BE2C (cell line): ENCODE results near the gene PRPF6.

ENCODE experiments used
- DNase-seq: peaks from one replicate; pipeline ENCODE4 v3.0.0-alpha.2; 2020
- H3K27me3 ChIP-seq: fragments of 250-450 bp; sonication (Bioruptor Pico); 2 replicates; pipeline ENCODE4 v1.5.1; 2020; ENCODE audit warnings: mild to moderate bottlenecking
- H3K36me3 ChIP-seq: fragments of 250-450 bp; sonication (Bioruptor Pico); 2 replicates; pipeline ENCODE4 v1.5.1; 2020; ENCODE audit warnings: mild to moderate bottlenecking
- H3K4me1 ChIP-seq: fragments of 250-450 bp; sonication (Bioruptor Pico); 2 replicates; pipeline ENCODE4 v1.5.1; 2020
- H3K4me3 ChIP-seq: 2 replicates; pipeline ENCODE4 v1.5.1; 2011; ENCODE audit warnings: low read depth, low read length
- H3K9me3 ChIP-seq: fragments of 250-450 bp; sonication (Bioruptor Pico); 2 replicates; pipeline ENCODE4 v1.5.1; 2020
- CTCF ChIP-seq: IDR thresholded peaks from 2 replicates; pipeline ENCODE4 v1.5.1; 2012; ENCODE audit warnings: mild to moderate bottlenecking, low read depth, low read length

PRPF6 gene

DNA sequence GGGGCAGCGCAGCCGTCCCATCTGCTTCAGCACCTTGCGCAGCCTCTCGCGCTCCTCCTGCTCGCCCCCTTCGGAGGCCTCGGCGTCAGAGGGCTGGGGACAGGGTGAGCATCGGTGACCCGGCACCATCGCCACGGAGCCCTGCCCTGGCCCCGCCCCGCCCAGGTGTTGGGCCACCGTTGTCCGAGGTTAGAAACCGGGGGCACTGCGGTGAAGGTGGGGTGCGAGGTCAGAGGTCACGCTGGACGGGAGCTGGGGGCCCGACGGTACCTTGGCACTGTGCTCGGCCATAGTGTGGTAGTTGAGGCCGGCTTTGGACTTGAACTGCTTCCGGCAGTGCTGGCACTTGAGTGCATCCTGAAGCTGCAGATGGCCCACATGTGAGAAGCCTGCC, 17.6 kb upstream of the PRPF6 start:
- no peak overlapping the region for H3K4me3 ChIP-seq
- DNase-seq: no peak
- TF ChIP-seq CTCF: no peak
- no peaks in the 10 kb centered on the region for H3K27me3 ChIP-seq
- no peaks in the 10 kb centered on the region for H3K4me1 ChIP-seq
- peaks cover 56% of the 10 kb centered on the region for H3K36me3 ChIP-seq
- no peaks in the 10 kb centered on the region for H3K9me3 ChIP-seq

GRCh38 chr20:63963784-63964301, 17.1 kb upstream of the PRPF6 start:
- no peak for TF ChIP-seq CTCF
- Histone ChIP-seq H3K36me3 (peaks cover 54% of the 10 kb centered on the region), H3K4me1 (no peaks in the 10 kb centered on the region), H3K4me3 (no peak overlapping the region), H3K9me3 (no peaks in the 10 kb centered on the region), H3K27me3 (no peaks in the 10 kb centered on the region)
- no peak for DNase-seq

DNA sequence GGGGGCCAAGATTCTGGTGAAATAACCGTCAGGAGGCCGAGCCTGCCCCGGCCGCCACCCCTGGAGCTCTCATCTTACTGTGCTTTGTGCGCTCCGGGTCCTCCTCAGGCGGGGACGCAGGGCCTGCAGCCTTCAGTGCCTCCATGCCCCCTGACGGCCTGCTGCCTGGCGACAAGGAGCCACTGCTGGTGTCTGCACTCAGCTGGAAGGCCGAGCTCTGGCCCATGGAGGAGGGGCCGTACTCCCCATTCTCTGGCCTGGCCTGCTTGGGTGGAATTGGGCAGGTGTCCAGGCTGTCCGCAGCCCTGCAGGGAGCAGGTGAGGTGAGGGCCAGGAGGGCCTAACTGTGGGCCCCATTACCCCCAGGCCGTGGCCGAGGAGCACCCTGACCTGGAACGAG, 16.5 kb upstream of the PRPF6 start:
- no peak for TF ChIP-seq CTCF
- no peak for DNase-seq
- Histone ChIP-seq H3K4me1 (no peaks in the 10 kb centered on the region), H3K36me3 (peaks cover 49% of the 10 kb centered on the region), H3K4me3 (no peak overlapping the region), H3K9me3 (no peaks in the 10 kb centered on the region), H3K27me3 (no peaks in the 10 kb centered on the region)

DNA sequence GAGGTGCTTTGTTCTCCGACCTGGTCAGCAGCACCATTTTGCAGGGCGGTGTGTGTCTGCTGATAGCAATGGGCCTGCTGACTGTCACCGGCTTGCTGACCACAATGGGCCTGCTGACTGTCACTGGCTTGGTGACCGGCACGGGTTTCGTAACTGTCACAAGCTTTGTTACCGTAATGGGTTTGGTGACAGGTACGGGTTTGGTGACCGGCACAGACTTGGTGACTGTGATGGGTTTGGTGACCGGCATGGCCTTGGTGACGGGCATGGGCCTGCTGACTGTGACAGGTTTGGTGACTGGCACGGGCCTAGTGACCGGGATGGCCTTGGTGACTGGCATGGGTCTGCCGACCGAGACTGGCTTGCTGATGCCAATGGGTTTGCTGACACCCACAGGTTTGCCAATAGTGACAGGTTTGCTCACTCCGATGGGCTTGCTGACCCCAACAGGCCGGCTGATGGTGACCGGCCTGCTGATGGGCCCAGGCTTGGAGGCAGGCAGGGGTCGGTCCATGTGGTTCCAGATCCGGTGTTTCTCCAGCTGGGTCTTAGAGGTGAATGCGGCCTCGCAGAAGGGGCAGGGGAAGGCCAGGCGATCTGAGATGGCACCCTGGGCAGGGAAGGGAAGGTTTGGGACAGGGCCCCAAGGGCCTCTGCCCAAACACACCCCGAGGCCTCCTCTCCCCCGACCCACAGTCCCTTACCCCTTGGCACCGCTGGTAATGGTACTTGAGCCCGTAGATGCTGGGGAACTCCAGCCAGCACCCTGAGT, 14.6 kb upstream of the PRPF6 start:
- DNase-seq: peak; percentile 6
- H3K4me3 ChIP-seq: no peak overlapping the region
- H3K36me3 ChIP-seq: peaks cover 44% of the 10 kb centered on the region

GRCh38 chr20:63966944-63967322, 14.0 kb upstream of the PRPF6 start:
- no peaks in the 10 kb centered on the region for H3K4me1 ChIP-seq
- H3K36me3 ChIP-seq: peaks cover 39% of the 10 kb centered on the region

More for the DNA sequence above, 14.6 kb upstream of the PRPF6 start:
- no peak for TF ChIP-seq CTCF
- H3K27me3 ChIP-seq: no peaks in the 10 kb centered on the region
- H3K9me3 ChIP-seq: no peaks in the 10 kb centered on the region
- no peaks in the 10 kb centered on the region for H3K4me1 ChIP-seq

More at GRCh38 chr20:63966944-63967322, 14.0 kb upstream of the PRPF6 start:
- no peaks in the 10 kb centered on the region for H3K9me3 ChIP-seq
- H3K27me3 ChIP-seq: no peaks in the 10 kb centered on the region
- no peak overlapping the region for H3K4me3 ChIP-seq
- no peak for TF ChIP-seq CTCF
- no peak for DNase-seq
